Measurements from ENCODE around the gene GNAS-AS1. TPM values are rescaled to one million over a fixed set of nuclear protein-coding genes. Genes with fewer than 3 reads are reported as not detected.

The GNAS-AS1 gene
- total RNA-seq, 1 donor from 2014 or later, result not detected

DNA sequence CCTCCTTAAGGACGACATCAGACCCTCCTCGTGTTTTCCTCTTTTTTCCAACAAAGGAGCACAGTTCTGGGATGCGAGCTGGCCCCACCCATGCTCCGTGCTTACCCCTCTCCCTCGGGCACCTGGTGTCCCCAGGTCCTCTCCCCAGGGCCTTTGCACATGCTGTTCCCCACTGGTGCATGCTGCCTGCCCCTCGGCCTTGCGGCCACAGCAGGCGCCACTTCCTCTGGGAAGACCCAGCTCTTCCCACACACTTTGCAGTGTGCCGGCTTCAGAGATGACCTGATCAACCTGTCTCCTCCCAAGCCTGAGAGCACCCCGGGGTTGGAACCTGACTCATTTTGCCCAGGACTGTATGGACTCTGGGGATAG, 39.8 kb downstream of the GNAS-AS1 start:
- Histone ChIP-seq H3K4me1 (no peaks in the 10 kb centered on the region), H3K27ac (no peak overlapping the region), H3K27me3 (no peaks in the 10 kb centered on the region), H3K36me3 (no peaks in the 10 kb centered on the region), H3K4me3 (no peak overlapping the region), H3K9me3 (no peaks in the 10 kb centered on the region)
- intact Hi-C loops (cut with DNase I), result no loop called here
- TF ChIP-seq, protein P1, sequence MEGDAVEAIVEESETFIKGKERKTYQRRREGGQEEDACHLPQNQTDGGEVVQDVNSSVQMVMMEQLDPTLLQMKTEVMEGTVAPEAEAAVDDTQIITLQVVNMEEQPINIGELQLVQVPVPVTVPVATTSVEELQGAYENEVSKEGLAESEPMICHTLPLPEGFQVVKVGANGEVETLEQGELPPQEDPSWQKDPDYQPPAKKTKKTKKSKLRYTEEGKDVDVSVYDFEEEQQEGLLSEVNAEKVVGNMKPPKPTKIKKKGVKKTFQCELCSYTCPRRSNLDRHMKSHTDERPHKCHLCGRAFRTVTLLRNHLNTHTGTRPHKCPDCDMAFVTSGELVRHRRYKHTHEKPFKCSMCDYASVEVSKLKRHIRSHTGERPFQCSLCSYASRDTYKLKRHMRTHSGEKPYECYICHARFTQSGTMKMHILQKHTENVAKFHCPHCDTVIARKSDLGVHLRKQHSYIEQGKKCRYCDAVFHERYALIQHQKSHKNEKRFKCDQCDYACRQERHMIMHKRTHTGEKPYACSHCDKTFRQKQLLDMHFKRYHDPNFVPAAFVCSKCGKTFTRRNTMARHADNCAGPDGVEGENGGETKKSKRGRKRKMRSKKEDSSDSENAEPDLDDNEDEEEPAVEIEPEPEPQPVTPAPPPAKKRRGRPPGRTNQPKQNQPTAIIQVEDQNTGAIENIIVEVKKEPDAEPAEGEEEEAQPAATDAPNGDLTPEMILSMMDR (IDR thresholded peaks at IDR 0.05), result no peak
- DNase-seq (ENCODE audit: low spot score in 2 of 2), result no peak

DNA sequence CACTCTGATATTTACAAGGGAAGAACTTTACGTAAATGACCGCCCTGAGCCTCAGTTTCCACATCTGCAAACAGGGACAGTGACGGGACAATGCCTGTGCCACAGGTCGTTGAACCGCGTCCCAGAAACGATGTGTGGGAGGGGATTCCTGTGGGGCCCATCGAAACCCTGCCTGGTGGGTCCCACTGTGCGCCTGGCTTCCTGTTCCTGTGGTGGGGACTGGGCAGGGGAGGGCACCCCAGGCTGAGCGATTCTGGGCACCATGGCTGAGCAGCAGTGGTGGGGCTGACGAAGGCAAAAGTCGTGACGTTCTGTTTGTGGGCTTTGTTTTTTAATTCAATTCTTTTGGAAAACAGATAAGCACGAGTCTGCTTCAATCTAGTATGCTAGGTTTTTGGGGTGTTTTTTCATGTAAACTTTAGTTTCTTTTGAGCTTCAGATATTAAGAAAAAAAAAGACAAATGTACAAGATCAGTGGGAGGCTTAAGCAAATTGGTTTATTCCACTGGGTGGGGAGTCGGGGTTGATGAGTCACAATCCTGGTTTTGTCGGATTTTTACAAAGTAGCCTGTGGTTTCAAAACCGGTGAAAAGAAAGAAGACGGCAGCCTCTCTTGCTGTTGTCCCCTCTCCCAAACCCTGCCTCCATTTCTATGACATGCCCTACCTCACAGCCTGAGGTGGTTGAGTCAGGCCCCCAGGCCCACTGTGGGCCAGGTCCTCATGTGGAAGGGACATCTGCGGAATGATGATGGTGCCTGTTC, 40.4 kb downstream of the GNAS-AS1 start:
- TF ChIP-seq, protein P1 (IDR thresholded peaks at IDR 0.05), result no peak

DNA sequence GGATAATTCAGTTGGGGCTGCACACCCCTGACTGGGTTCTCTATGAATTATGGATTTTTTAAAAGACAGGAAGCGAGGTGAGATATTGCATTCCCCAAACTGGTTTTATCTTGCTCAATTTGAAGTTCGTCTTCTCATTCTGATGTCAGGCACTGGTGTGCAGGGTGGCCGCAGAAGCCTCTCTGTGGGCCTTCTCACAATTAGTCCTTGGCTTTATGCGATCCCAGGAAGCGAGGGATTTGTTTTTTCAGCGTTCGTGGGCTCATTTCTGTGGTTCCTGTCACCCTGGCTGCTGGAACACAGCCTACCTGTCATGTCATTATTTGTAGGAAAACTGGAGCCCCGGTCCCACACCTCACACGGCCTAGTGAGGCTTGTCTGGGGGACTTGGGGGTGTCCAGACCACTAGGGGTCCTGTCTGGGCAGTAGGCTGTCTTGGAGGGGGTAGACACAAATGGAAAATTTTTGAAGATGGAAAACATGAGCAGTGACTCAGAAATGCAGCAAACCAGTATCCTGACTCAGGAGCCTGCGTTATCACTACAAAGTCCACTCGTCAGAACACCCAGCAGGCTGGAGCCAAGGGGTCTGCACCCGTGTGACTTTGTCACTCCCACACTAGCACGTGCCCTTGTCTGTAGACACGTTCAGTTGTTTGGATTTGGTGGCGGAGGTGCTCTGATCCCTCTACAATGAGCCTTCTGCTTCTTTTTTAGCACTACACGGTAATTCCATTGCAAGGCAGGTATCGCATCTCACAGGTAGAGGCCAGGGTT, 42.2 kb downstream of the GNAS-AS1 start:
- Histone ChIP-seq H3K36me3 (no peaks in the 10 kb centered on the region), H3K4me3 (no peak overlapping the region), H3K4me1 (no peaks in the 10 kb centered on the region), H3K27me3 (no peaks in the 10 kb centered on the region), H3K27ac (no peak overlapping the region), H3K9me3 (no peaks in the 10 kb centered on the region)
- intact Hi-C loops (cut with DNase I), result no loop called here
- TF ChIP-seq, protein P1 (IDR thresholded peaks at IDR 0.05), result no peak
- DNase-seq (ENCODE audit: low spot score in 2 of 2), result no peak

More for the DNA sequence above, 40.4 kb downstream of the GNAS-AS1 start:
- no peak for DNase-seq (ENCODE audit: low spot score in 2 of 2)
- no peaks in the 10 kb centered on the region for H3K36me3 ChIP-seq
- no peaks in the 10 kb centered on the region for H3K4me1 ChIP-seq
- intact Hi-C loops (cut with DNase I), result no loop called here
- no peak overlapping the region for H3K4me3 ChIP-seq
- H3K27ac ChIP-seq, result no peak overlapping the region
- no peaks in the 10 kb centered on the region for H3K9me3 ChIP-seq
- no peaks in the 10 kb centered on the region for H3K27me3 ChIP-seq

DNA sequence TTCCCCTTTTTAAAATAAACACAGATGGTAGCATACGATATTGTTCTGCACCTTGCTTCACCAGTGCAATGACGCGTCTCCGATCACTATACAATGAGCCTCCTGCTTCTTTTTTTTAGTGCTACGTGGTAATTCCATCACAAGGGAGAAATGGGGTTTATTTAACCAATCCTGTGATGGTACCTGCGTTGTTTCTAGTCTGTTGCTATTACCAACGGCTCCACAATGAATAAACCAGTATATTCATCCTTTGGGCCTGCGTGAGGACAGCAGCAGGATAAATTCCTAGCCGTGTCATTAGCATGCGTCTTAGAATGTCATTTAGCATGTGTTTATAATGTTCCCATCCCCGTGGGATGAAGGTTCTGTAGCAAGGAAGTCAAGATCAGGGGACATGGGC, 42.9 kb downstream of the GNAS-AS1 start:
- DNase-seq (ENCODE audit: low spot score in 2 of 2), result no peak
- Histone ChIP-seq H3K36me3 (no peaks in the 10 kb centered on the region), H3K27ac (no peak overlapping the region), H3K4me3 (no peak overlapping the region), H3K9me3 (no peaks in the 10 kb centered on the region), H3K4me1 (no peaks in the 10 kb centered on the region), H3K27me3 (no peaks in the 10 kb centered on the region)
- TF ChIP-seq, protein P1 (IDR thresholded peaks at IDR 0.05), result no peak
- intact Hi-C loops (cut with DNase I), result no loop called here

DNA sequence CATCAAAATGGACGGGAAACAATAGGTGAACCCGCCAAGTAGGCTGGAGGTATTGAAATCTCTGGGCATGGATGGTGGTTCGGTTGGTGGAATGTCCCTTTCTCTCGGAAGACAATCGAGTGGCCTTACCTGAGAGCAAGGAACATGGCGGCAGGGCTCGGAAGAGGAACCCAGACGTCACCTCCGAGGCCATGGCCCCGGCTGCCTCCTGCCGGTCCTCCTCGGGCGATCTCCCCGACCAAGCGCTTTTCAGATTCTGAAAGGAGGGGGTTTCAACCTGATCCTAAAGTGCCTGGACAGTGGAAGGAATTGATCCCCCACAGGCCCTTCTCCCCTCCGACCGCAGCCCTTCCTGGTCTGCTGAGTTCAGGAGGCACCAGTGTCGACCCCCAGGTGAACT, 47.2 kb downstream of the GNAS-AS1 start:
- Histone ChIP-seq H3K9me3 (no peaks in the 10 kb centered on the region), H3K4me3 (no peak overlapping the region), H3K36me3 (no peaks in the 10 kb centered on the region), H3K27ac (no peak overlapping the region), H3K27me3 (no peaks in the 10 kb centered on the region), H3K4me1 (no peaks in the 10 kb centered on the region)
- TF ChIP-seq, protein P1 (IDR thresholded peaks at IDR 0.05), result no peak
- intact Hi-C loops (cut with DNase I), result no loop called here
- no peak for DNase-seq (ENCODE audit: low spot score in 2 of 2)

Measured in ascending aorta (tissue), 2 donors.